Trophoblast cell (in vitro differentiated cells and primary cell): ENCODE results near the gene DYRK3.

ENCODE experiments used
- DNase-seq, 2 donors: peaks; one replicate each; pipeline ENCODE4 v3.0.0-alpha.2; 2016
- H2AFZ ChIP-seq: 2 replicates; pipeline ENCODE4 v1.6.1; 2013; ENCODE audit warnings: low read length, moderate library complexity, mild to moderate bottlenecking; ENCODE audit not compliant: insufficient read depth, poor library complexity
- H2AK5ac ChIP-seq: 2 replicates; pipeline ENCODE4 v1.6.1; 2013; ENCODE audit warnings: mild to moderate bottlenecking, low read length
- H2BK120ac ChIP-seq: 2 replicates; pipeline ENCODE4 v1.6.1; 2013; ENCODE audit warnings: low read length, mild to moderate bottlenecking, moderate library complexity; ENCODE audit not compliant: insufficient read depth, poor library complexity
- H2BK12ac ChIP-seq: 2 replicates; pipeline ENCODE4 v1.6.1; 2013; ENCODE audit warnings: mild to moderate bottlenecking, low read length, moderate library complexity
- H2BK5ac ChIP-seq: 2 replicates; pipeline ENCODE4 v1.6.1; 2013; ENCODE audit warnings: low read length, low read depth, moderate library complexity, mild to moderate bottlenecking; ENCODE audit not compliant: poor library complexity
- H3K14ac ChIP-seq: 2 replicates; pipeline ENCODE4 v1.6.1; 2013; ENCODE audit warnings: mild to moderate bottlenecking, low read length
- H3K18ac ChIP-seq: 2 replicates; pipeline ENCODE4 v1.6.1; 2013; ENCODE audit warnings: mild to moderate bottlenecking, low read length
- H3K23ac ChIP-seq: 2 replicates; pipeline ENCODE4 v1.6.1; 2013; ENCODE audit warnings: low read length
- H3K27ac ChIP-seq: 2 replicates; pipeline ENCODE4 v1.5.1; 2013; ENCODE audit warnings: low read depth, mild to moderate bottlenecking, inconsistent platforms, low read length, moderate library complexity
- H3K27me3 ChIP-seq: 2 replicates; pipeline ENCODE4 v1.6.1; 2013; ENCODE audit warnings: inconsistent platforms, mild to moderate bottlenecking, low read length, moderate library complexity; ENCODE audit not compliant: insufficient read depth
- H3K36me3 ChIP-seq, 2 experiments: 1 replicate in 1 of 2; 2 replicates in 1 of 2; pipeline ENCODE4 v1.6.1; 2013; ENCODE audit warnings: low read length in 2 of 2, mild to moderate bottlenecking in 2 of 2, moderate library complexity in 1 of 2; ENCODE audit not compliant: insufficient read depth in 2 of 2, control insufficient read depth in 1 of 2
- H3K4ac ChIP-seq: 2 replicates; pipeline ENCODE4 v1.6.1; 2013; ENCODE audit warnings: low read depth, mild to moderate bottlenecking, low read length, moderate library complexity
- H3K4me1 ChIP-seq, 2 experiments: 1 replicate in 1 of 2; 2 replicates in 1 of 2; pipeline ENCODE4 v1.6.1; 2013; ENCODE audit warnings: low read length in 2 of 2, mild to moderate bottlenecking in 2 of 2, moderate library complexity in 1 of 2; ENCODE audit not compliant: insufficient read depth in 2 of 2, control insufficient read depth in 1 of 2
- H3K4me2 ChIP-seq: 2 replicates; pipeline ENCODE4 v1.6.1; 2013; ENCODE audit warnings: inconsistent platforms, mild to moderate bottlenecking, low read length, moderate library complexity
- H3K4me3 ChIP-seq: 2 replicates; pipeline ENCODE4 v1.5.1; 2013; ENCODE audit warnings: mild to moderate bottlenecking, low read depth, low read length, inconsistent platforms
- H3K79me1 ChIP-seq: one replicate; pipeline ENCODE4 v1.6.1; 2013; ENCODE audit warnings: low read length
- H3K79me2 ChIP-seq: 2 replicates; pipeline ENCODE4 v1.6.1; 2013; ENCODE audit warnings: low read length, mild to moderate bottlenecking; ENCODE audit not compliant: control insufficient read depth, insufficient read depth, poor library complexity
- H3K9ac ChIP-seq: 2 replicates; pipeline ENCODE4 v1.6.1; 2013; ENCODE audit warnings: mild to moderate bottlenecking, low read length
- H3K9me3 ChIP-seq: 2 replicates; pipeline ENCODE4 v1.6.1; 2013; ENCODE audit warnings: low read depth, mild to moderate bottlenecking, control low read depth, inconsistent platforms, low read length; ENCODE audit not compliant: insufficient read depth
- H4K12ac ChIP-seq: 2 replicates; pipeline ENCODE4 v1.6.1; 2013; ENCODE audit warnings: low read depth, mild to moderate bottlenecking, low read length, moderate library complexity
- H4K8ac ChIP-seq: 2 replicates; pipeline ENCODE4 v1.6.1; 2013; ENCODE audit warnings: low read depth, mild to moderate bottlenecking, low read length, moderate library complexity
- H4K91ac ChIP-seq: one replicate; pipeline ENCODE4 v1.6.1; 2013; ENCODE audit warnings: low read depth, mild to moderate bottlenecking, low read length, moderate library complexity
- WGBS: extraction: QIAGEN DNeasy Blood & Tissue Kit; methylation state at CpG from one replicate; pipeline ENCODE4 v1.1.7; 2013; ENCODE audit warnings: missing lambda C conversion rate; ENCODE audit not compliant: insufficient read length, insufficient coverage; ENCODE audit errors: extremely low coverage; 5-methylcytosine and 5-hydroxymethylcytosine counted together

DYRK3 gene

GRCh38 chr1:206664740-206665139, 29.4 kb downstream of the DYRK3 start:
- H3K9ac ChIP-seq: no peak overlapping the region
- DNase-seq: no peak
- H2BK12ac ChIP-seq: no peak overlapping the region
- no peak overlapping the region for H3K14ac ChIP-seq
- H2BK120ac ChIP-seq: no peak overlapping the region
- H3K27me3 ChIP-seq: peaks cover 5% of the 10 kb centered on the region
- H3K79me2 ChIP-seq: no peaks in the 10 kb centered on the region
- H3K9me3 ChIP-seq: peaks cover 1% of the 10 kb centered on the region
- no peak overlapping the region for H3K4ac ChIP-seq
- no peak overlapping the region for H3K27ac ChIP-seq
- no peak overlapping the region for H2AK5ac ChIP-seq
- no peak overlapping the region for H3K4me2 ChIP-seq
- no peak overlapping the region for H3K18ac ChIP-seq
- H3K36me3 ChIP-seq: no peaks in the 10 kb centered on the region
- H4K12ac ChIP-seq: no peak overlapping the region
- H3K4me1 ChIP-seq: no peaks in the 10 kb centered on the region
- H3K4me3 ChIP-seq: no peak overlapping the region
- H2AFZ ChIP-seq: no peak overlapping the region
- no peak overlapping the region for H4K8ac ChIP-seq
- no peak overlapping the region for H3K23ac ChIP-seq
- H3K79me1 ChIP-seq: no peaks in the 10 kb centered on the region
- H2BK5ac ChIP-seq: no peak overlapping the region
- WGBS: no CpG with 5 or more reads among the region's 6 CpGs
- no peak overlapping the region for H4K91ac ChIP-seq

GRCh38 chr1:206666031-206666561, 30.8 kb downstream of the DYRK3 start:
- Histone ChIP-seq H2BK5ac (no peak overlapping the region), H2BK120ac (no peak overlapping the region), H3K36me3 (no peaks in the 10 kb centered on the region), H4K8ac (no peak overlapping the region), H3K4me2 (no peak overlapping the region), H3K27me3 (peaks cover 5% of the 10 kb centered on the region), H2BK12ac (no peak overlapping the region), H3K9ac (no peak overlapping the region), H3K14ac (no peak overlapping the region), H4K91ac (no peak overlapping the region), H3K18ac (no peak overlapping the region), H3K27ac (no peak overlapping the region), H2AFZ (no peak overlapping the region), H3K4me1 (no peaks in the 10 kb centered on the region), H3K79me2 (no peaks in the 10 kb centered on the region), H3K23ac (no peak overlapping the region), H3K79me1 (no peaks in the 10 kb centered on the region), H3K9me3 (peaks cover 1% of the 10 kb centered on the region), H4K12ac (no peak overlapping the region), H2AK5ac (no peak overlapping the region), H3K4me3 (no peak overlapping the region), H3K4ac (no peak overlapping the region)
- DNase-seq: no peak
- WGBS: no CpG with 5 or more reads among the region's 3 CpGs

DNA sequence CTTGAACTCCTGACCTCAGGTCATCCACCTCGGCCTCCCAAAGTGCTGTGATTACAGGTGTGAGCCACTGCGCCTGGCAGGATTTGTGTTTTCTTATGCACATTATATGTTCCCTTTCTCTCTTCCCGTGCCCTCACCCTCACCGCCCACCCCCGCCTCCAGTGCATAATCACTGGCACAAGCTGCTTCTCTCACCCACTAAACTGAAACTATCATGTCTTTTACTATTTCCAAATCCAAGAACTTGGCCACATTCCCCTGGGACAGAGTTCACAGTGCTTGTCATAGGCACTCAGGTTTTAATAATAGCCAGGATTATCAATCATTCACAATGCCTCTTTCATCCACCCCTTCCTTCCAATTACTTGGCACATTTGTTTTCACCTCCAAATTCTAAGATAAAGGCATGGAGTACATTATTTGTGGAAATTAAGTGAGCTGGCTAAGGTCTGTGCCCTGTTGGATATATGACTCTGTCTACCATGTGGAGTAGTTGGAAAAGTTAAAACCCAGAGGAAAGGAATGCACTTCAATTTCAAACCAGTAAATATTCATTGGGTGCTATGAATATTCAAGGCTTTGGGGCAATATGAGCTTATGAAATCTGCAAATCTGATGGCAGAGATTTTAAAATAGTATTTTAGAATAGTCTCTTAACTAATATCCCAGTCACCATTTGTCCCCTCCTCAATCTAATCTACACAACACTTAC, 31.8 kb downstream of the DYRK3 start:
- no CpG with 5 or more reads among the region's 5 CpGs for WGBS
- H3K79me2 ChIP-seq: no peaks in the 10 kb centered on the region
- no peak overlapping the region for H2BK5ac ChIP-seq
- no peak overlapping the region for H4K8ac ChIP-seq
- no peak overlapping the region for H3K27ac ChIP-seq
- H3K9me3 ChIP-seq: no peaks in the 10 kb centered on the region
- no peak overlapping the region for H3K23ac ChIP-seq
- H3K4me1 ChIP-seq: no peaks in the 10 kb centered on the region
- no peak overlapping the region for H2AK5ac ChIP-seq
- no peak overlapping the region for H2BK12ac ChIP-seq
- H3K18ac ChIP-seq: no peak overlapping the region
- H3K27me3 ChIP-seq: peaks cover 5% of the 10 kb centered on the region
- no peak overlapping the region for H2BK120ac ChIP-seq
- H3K4ac ChIP-seq: no peak overlapping the region
- H3K14ac ChIP-seq: no peak overlapping the region
- no peak overlapping the region for H3K9ac ChIP-seq
- H4K12ac ChIP-seq: no peak overlapping the region
- no peaks in the 10 kb centered on the region for H3K36me3 ChIP-seq
- no peak for DNase-seq
- H3K79me1 ChIP-seq: no peaks in the 10 kb centered on the region
- no peak overlapping the region for H3K4me3 ChIP-seq
- H3K4me2 ChIP-seq: no peak overlapping the region
- no peak overlapping the region for H4K91ac ChIP-seq
- no peak overlapping the region for H2AFZ ChIP-seq

DNA sequence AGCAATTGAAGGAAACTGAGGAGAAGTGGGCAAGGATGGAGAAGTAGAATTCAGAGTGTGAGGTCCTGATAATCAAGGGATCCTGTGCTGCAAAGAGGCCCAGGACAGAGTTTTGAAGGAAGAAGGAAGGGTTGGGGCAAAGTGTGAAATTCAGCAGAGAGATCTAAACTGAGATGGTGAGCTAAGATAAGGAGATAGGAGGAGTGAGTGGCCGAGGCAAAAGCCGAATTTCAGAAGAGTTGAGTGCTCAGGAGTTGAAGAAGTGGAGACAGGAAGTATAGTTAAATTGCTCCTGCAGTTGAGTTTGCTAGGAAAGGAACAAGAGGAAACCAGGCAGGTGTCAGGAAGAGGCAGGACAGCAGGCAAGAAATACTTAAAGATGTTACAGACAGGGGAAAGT, 33.0 kb downstream of the DYRK3 start:
- Histone ChIP-seq H3K27ac (no peak overlapping the region), H2BK12ac (no peak overlapping the region), H2AK5ac (no peak overlapping the region), H3K14ac (no peak overlapping the region), H3K23ac (no peak overlapping the region), H3K4me1 (no peaks in the 10 kb centered on the region), H3K79me2 (no peaks in the 10 kb centered on the region), H4K91ac (no peak overlapping the region), H3K4ac (no peak overlapping the region), H4K8ac (no peak overlapping the region), H3K18ac (no peak overlapping the region), H2BK120ac (no peak overlapping the region), H3K4me3 (no peak overlapping the region), H3K27me3 (no peaks in the 10 kb centered on the region), H3K9me3 (no peaks in the 10 kb centered on the region), H3K9ac (no peak overlapping the region), H3K79me1 (no peaks in the 10 kb centered on the region), H3K4me2 (no peak overlapping the region), H3K36me3 (no peaks in the 10 kb centered on the region), H2AFZ (no peak overlapping the region), H4K12ac (no peak overlapping the region), H2BK5ac (no peak overlapping the region)
- DNase-seq: no peak
- no CpG with 5 or more reads among the region's 2 CpGs for WGBS
